Vagina (tissue), 2 donors: ENCODE data around the gene SARS1. TPM values are rescaled to one million over a fixed set of nuclear protein-coding genes. Genes with fewer than 3 reads are reported as not detected.

Experiments
- DNase-seq, 2 donors: peaks; one replicate each; pipeline ENCODE4 v3.0.0-alpha.2; 2017; ENCODE audit errors: extremely low spot score in 2 of 2
- H3K27ac ChIP-seq: fragments of 200-600 bp; sonication (generic); one replicate; pipeline ENCODE4 v1.5.1; 2019
- H3K27me3 ChIP-seq: fragments of 200-600 bp; sonication (generic); one replicate; pipeline ENCODE4 v1.5.1; 2019
- H3K36me3 ChIP-seq, 2 donors: fragments of 200-600 bp; sonication (generic); one replicate each; pipeline ENCODE4 v1.5.1; 2017 to 2019
- H3K4me1 ChIP-seq: fragments of 200-600 bp; sonication (generic); one replicate; pipeline ENCODE4 v1.5.1; 2019
- H3K4me3 ChIP-seq, 2 donors: fragments of 200-600 bp; sonication (generic); 1 replicate in 1 of 2; 2 replicates in 1 of 2; pipeline ENCODE4 v1.5.1; 2016 to 2019
- H3K9me3 ChIP-seq: fragments of 200-600 bp; sonication (generic); one replicate; pipeline ENCODE4 v1.5.1; 2019
- POLR2A ChIP-seq, 2 donors: fragments of 450-650 bp; IDR thresholded peaks; one replicate each; pipeline ENCODE4 v1.6.1; 2017; ENCODE audit warnings: antibody characterized with exemption in 2 of 2, mild to moderate bottlenecking in 2 of 2, moderate library complexity in 2 of 2
- POLR2AphosphoS5 ChIP-seq, 2 donors: sonication (generic); formaldehyde crosslinking; IDR thresholded peaks; one replicate each; pipeline ENCODE4 v1.9.0; 2017; ENCODE audit warnings: antibody characterized with exemption in 2 of 2, mild to moderate bottlenecking in 2 of 2, low read depth in 1 of 2; ENCODE audit not compliant: insufficient read depth in 1 of 2
- intact Hi-C: fragments of 100-400 bp; cut with DNase I; formaldehyde crosslinking; loops from one replicate; pipeline ENCODE4 v1.15.1; 2023
- total RNA-seq: library from RNA; depleted of rRNA; stranded (reverse); fragments of >200 nt; gene quantifications from one replicate; pipeline ENCODE4 v1.2.3, GENCODE V29; 2016
- TF ChIP-seq, protein P1 (sequence below), 3 experiments: fragments of 450-650 bp in 2 of 3; fragments of 200-600 bp in 1 of 3; sonication (generic) in 1 of 3; IDR thresholded peaks; one replicate each; pipeline ENCODE4 v1.5.1; 2017 to 2019; ENCODE audit warnings: antibody characterized with exemption in 3 of 3, mild to moderate bottlenecking in 2 of 3, moderate library complexity in 2 of 3

The SARS1 gene
- total RNA-seq, 1 donor from 2014 or later, result 135 TPM

DNA sequence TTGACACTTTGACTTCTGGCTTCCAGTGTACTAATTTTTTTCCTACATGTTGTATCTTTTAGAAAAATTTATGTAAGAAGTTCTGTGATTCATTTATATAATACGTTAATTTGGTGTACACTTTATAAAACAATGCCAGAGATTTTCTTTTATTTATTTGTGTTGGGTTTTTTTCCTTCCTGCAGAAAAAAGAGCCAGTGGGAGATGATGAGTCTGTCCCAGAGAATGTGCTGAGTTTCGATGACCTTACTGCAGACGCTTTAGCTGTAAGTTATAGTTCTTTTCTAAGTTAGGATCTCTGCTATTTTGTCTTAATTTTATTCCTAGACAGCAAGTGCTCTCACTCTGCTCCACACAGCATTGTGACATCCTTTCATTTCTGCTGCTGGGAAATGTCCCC lies 14.4 kb downstream of the SARS1 start:
- Histone ChIP-seq H3K4me3 (no peak overlapping the region), H3K36me3 (peaks cover 0 to 61% of the 10 kb centered on the region in 2 donors), H3K4me1 (peaks cover 10% of the 10 kb centered on the region), H3K27me3 (no peaks in the 10 kb centered on the region), H3K9me3 (no peaks in the 10 kb centered on the region), H3K27ac (no peak overlapping the region)
- intact Hi-C loops, result no loop called here
- DNase-seq, result no peak
- no peak for TF ChIP-seq POLR2AphosphoS5 (IDR thresholded peaks at IDR 0.05; ENCODE audit: insufficient read depth in 1 of 2, low read depth in 1 of 2)
- TF ChIP-seq POLR2A (IDR thresholded peaks at IDR 0.05), result no peak

DNA sequence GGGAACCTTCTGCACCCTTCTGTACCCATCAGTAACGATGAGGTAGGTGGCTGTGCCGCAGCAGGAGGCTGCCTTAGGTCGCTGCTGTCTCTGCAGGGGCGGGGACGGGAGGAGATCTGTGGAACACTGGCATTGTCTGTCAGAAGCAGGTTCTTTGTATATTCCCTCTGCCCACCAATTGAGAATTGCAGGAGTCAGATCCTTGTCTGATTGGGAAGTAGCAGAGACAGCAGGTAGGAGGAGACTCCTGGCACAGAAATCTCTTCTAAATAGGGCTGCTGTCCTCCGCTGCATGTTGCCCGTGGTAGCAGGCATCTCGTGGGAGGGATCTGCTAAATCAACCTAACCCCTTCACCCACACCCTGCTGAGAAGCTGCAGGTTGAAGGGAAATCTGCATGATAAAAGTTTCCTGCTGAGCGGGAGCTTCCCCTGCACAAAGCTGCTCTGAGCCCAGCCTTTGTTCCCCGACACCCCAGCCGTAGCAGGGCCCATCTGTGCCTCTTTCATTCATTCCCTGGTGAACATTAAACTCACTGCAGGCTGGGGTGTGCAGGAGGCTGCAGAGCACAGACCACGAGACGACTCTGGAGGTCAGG lies 15.9 kb downstream of the SARS1 start:
- peaks cover 9% of the 10 kb centered on the region for H3K4me1 ChIP-seq
- intact Hi-C loops, result no loop called here
- no peak for DNase-seq
- no peaks in the 10 kb centered on the region for H3K27me3 ChIP-seq
- TF ChIP-seq POLR2A (IDR thresholded peaks at IDR 0.05) (no peak), POLR2AphosphoS5 (IDR thresholded peaks at IDR 0.05; ENCODE audit: insufficient read depth in 1 of 2, low read depth in 1 of 2) (no peak)
- TF ChIP-seq, protein P1, sequence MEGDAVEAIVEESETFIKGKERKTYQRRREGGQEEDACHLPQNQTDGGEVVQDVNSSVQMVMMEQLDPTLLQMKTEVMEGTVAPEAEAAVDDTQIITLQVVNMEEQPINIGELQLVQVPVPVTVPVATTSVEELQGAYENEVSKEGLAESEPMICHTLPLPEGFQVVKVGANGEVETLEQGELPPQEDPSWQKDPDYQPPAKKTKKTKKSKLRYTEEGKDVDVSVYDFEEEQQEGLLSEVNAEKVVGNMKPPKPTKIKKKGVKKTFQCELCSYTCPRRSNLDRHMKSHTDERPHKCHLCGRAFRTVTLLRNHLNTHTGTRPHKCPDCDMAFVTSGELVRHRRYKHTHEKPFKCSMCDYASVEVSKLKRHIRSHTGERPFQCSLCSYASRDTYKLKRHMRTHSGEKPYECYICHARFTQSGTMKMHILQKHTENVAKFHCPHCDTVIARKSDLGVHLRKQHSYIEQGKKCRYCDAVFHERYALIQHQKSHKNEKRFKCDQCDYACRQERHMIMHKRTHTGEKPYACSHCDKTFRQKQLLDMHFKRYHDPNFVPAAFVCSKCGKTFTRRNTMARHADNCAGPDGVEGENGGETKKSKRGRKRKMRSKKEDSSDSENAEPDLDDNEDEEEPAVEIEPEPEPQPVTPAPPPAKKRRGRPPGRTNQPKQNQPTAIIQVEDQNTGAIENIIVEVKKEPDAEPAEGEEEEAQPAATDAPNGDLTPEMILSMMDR (IDR thresholded peaks at IDR 0.05), result no peak
- no peaks in the 10 kb centered on the region for H3K9me3 ChIP-seq
- peaks cover 0 to 69% of the 10 kb centered on the region in 2 donors for H3K36me3 ChIP-seq
- H3K27ac ChIP-seq, result no peak overlapping the region
- no peak overlapping the region for H3K4me3 ChIP-seq

DNA sequence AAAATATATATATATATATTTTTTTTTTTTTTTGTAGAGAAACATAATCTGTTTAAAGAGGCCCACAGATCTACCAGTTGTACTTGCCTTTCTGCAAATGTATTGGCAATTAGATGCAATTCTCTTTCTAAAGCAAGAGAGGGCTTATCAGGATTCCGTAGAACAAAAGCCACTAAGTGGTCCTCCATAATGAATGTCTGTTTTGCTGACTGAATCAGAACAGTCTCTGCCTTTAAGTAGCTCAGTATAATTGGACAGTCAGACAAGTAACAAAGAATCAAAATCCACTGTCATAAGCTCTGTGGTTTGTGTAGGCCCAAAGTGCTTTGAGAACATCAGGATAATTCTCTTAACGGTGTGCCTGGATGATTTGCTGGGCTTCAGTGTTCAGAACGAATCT lies 17.3 kb downstream of the SARS1 start:
- Histone ChIP-seq H3K4me1 (no peaks in the 10 kb centered on the region), H3K4me3 (no peak overlapping the region), H3K36me3 (peaks cover 0 to 80% of the 10 kb centered on the region in 2 donors), H3K27me3 (no peaks in the 10 kb centered on the region), H3K27ac (no peak overlapping the region), H3K9me3 (no peaks in the 10 kb centered on the region)
- intact Hi-C loops, result no loop called here
- TF ChIP-seq, protein P1 (IDR thresholded peaks at IDR 0.05), result no peak
- no peak for TF ChIP-seq POLR2A (IDR thresholded peaks at IDR 0.05)
- no peak for TF ChIP-seq POLR2AphosphoS5 (IDR thresholded peaks at IDR 0.05; ENCODE audit: insufficient read depth in 1 of 2, low read depth in 1 of 2)
- DNase-seq, result no peak

DNA sequence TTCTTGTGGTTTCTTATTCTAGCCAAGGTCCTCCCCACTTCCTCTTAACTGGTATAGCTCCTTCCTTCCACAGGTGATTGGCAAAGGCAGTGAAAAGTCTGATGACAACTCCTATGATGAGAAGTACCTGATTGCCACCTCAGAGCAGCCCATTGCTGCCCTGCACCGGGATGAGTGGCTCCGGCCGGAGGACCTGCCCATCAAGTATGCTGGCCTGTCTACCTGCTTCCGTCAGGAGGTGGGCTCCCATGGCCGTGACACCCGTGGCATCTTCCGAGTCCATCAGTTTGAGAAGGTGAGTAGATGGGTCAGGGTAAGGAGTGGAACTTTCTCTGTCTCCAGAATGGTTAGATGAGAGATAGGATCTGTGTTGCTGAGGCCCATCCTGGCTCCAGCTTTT lies 21.4 kb downstream of the SARS1 start:
- TF ChIP-seq POLR2A (IDR thresholded peaks at IDR 0.05) (no peak), POLR2AphosphoS5 (IDR thresholded peaks at IDR 0.05; ENCODE audit: insufficient read depth in 1 of 2, low read depth in 1 of 2) (no peak)
- TF ChIP-seq, protein P1 (IDR thresholded peaks at IDR 0.05), result no peak
- DNase-seq, result no peak
- intact Hi-C loops, result no loop called here
- Histone ChIP-seq H3K4me3 (no peak overlapping the region), H3K4me1 (peaks cover 13% of the 10 kb centered on the region), H3K27me3 (no peaks in the 10 kb centered on the region), H3K36me3 (peaks cover 0 to 86% of the 10 kb centered on the region in 2 donors), H3K27ac (no peak overlapping the region), H3K9me3 (no peaks in the 10 kb centered on the region)

DNA sequence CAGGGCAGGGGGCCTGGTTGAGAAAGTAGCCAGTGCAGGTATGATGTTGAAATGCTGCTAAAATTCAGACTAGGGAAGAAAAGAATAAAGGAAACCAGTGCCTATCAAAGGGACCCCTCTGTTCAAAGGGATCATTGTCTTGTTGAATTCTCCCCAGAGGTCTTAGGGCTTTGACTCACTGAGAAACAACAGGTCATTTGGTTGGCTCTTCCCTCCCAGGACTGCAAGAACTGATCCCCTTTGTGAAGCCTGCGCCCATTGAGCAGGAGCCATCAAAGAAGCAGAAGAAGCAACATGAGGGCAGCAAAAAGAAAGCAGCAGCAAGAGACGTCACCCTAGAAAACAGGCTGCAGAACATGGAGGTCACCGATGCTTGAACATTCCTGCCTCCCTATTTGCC lies 23.8 kb downstream of the SARS1 start:
- intact Hi-C loops, result no loop called here

More for the DNA sequence above, 23.8 kb downstream of the SARS1 start:
- Histone ChIP-seq H3K9me3 (no peaks in the 10 kb centered on the region), H3K27ac (no peak overlapping the region), H3K27me3 (no peaks in the 10 kb centered on the region), H3K36me3 (peaks cover 0 to 63% of the 10 kb centered on the region in 2 donors), H3K4me3 (no peak overlapping the region), H3K4me1 (peaks cover 36% of the 10 kb centered on the region)
- TF ChIP-seq POLR2A (IDR thresholded peaks at IDR 0.05) (no peak), POLR2AphosphoS5 (IDR thresholded peaks at IDR 0.05; ENCODE audit: insufficient read depth in 1 of 2, low read depth in 1 of 2) (no peak)
- TF ChIP-seq, protein P1 (IDR thresholded peaks at IDR 0.05), result no peak
- no peak for DNase-seq
